Measurements from ENCODE around the gene ADAM29. TPM values are rescaled to one million over a fixed set of nuclear protein-coding genes. Genes with fewer than 3 reads are reported as not detected.
A peak's percentile ranks its signal among the peaks of the same experiment; 100 is the strongest.
"Not testable (repeated sequence)": the region's sequence is repeated elsewhere in the genome, so short reads cannot be mapped to it uniquely, and the experiment has no call there.

ADAM29 gene
- total and polyA plus RNA-seq, 2 donors (not counting 1 experiment from before 2014, with no cell fraction given): not detected

- H3K27me3 ChIP-seq (replicated peaks in 1 of 4; ENCODE audit: control extremely low read depth in 1 of 4, control insufficient read depth in 3 of 4, insufficient read depth in 4 of 4, low read length in 3 of 4): no peaks in the 10 kb centered on the region
- peaks cover 3% of the 10 kb centered on the region for H3K4me1 Mint-ChIP-seq
- H3K9me3 ChIP-seq (ENCODE audit: control extremely low read depth in 1 of 3, control insufficient read depth in 2 of 3, insufficient read depth in 1 of 3, low read length in 2 of 3): no peaks in the 10 kb centered on the region
- POLR2A ChIA-PET: no interaction called here
- H3K27me3 Mint-ChIP-seq: no peaks in the 10 kb centered on the region
- ATAC-seq (ENCODE audit: low read depth) (no peak), DNase-seq (no peak)
- no peak overlapping the region for H3K9ac ChIP-seq (ENCODE audit: low read length)
- H3K4me3 Mint-ChIP-seq: no peak overlapping the region
- no peak overlapping the region for H3K4me3 ChIP-seq (ENCODE audit: control extremely low read depth in 1 of 5, extremely low read depth in 1 of 5, insufficient read depth in 1 of 5, low read depth in 2 of 5, low read length in 4 of 5)
- H3K79me2 ChIP-seq (ENCODE audit: control insufficient read depth, insufficient read depth, low read length): no peaks in the 10 kb centered on the region
- no peak overlapping the region for H3K27ac ChIP-seq (ENCODE audit: low read length in 2 of 2)
- no peak overlapping the region for H3K4me2 ChIP-seq (replicated peaks; ENCODE audit: low read depth, low read length, poor library complexity, severe bottlenecking)
- H3K27ac Mint-ChIP-seq: no peak overlapping the region
- H3K9me3 Mint-ChIP-seq (ENCODE audit: insufficient read depth): peaks cover 2% of the 10 kb centered on the region
- no peaks in the 10 kb centered on the region for H3K4me1 ChIP-seq (ENCODE audit: control insufficient read depth in 2 of 2, insufficient read depth in 2 of 2, low read length in 2 of 2)
- no peak for TF ChIP-seq CTCF (IDR thresholded peaks at IDR 0.05)
- TF ChIP-seq EZH2 (IDR thresholded peaks at IDR 0.05; ENCODE audit: borderline replicate concordance, insufficient read depth, low read depth, low read length, poor library complexity, severe bottlenecking): no peak
- CTCF ChIA-PET: no interaction called here
- H3K36me3 ChIP-seq (replicated peaks in 1 of 2; ENCODE audit: control extremely low read depth in 1 of 2, control insufficient read depth in 1 of 2, extremely low read depth in 1 of 2, insufficient read depth in 2 of 2, low read length in 1 of 2): no peaks in the 10 kb centered on the region
- intact Hi-C loops (cut with micrococcal nuclease): no loop called here
- no peaks in the 10 kb centered on the region for H4K20me1 ChIP-seq (ENCODE audit: control insufficient read depth, insufficient read depth, low read length, poor library complexity, severe bottlenecking)
- H2AFZ ChIP-seq (ENCODE audit: insufficient read depth, low read depth, low read length, poor library complexity, severe bottlenecking): no peak overlapping the region
- WGBS (ENCODE audit: insufficient coverage): 50% methylated on average over 1 of the region's 2 CpGs
These were observed 47.8 kb upstream of the ADAM29 start for GRCh38 chr4:174870311-174870710.

DNA sequence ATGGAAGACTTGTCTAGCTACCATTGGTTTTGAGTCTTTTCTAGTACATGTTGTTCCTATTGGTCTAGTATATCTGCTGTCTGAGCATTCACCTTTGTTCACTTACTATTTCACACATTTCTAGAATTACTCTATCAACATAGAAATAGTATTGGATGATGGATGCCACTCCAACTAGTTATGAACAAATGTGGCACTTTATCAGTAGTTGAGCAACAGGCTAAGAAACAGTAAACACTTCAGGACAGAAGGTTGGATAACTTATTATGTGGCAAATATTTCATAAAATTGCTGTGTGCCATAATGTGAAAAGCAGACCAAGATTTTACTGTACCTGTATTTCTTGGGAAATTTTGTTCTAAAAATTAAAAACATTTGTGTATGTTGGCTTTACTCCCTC, 46.8 kb upstream of the ADAM29 start:
- Histone ChIP-seq H3K4me2 (replicated peaks; ENCODE audit: low read depth, low read length, poor library complexity, severe bottlenecking) (no peak overlapping the region), H3K4me3 (ENCODE audit: control extremely low read depth in 1 of 5, extremely low read depth in 1 of 5, insufficient read depth in 1 of 5, low read depth in 2 of 5, low read length in 4 of 5) (no peak overlapping the region), H3K79me2 (ENCODE audit: control insufficient read depth, insufficient read depth, low read length) (no peaks in the 10 kb centered on the region), H3K9me3 (ENCODE audit: control extremely low read depth in 1 of 3, control insufficient read depth in 2 of 3, insufficient read depth in 1 of 3, low read length in 2 of 3) (peaks cover 0 to 4% (median 0%) of the 10 kb centered on the region in 3 donors), H3K36me3 (replicated peaks in 1 of 2; ENCODE audit: control extremely low read depth in 1 of 2, control insufficient read depth in 1 of 2, extremely low read depth in 1 of 2, insufficient read depth in 2 of 2, low read length in 1 of 2) (no peaks in the 10 kb centered on the region), H3K9ac (ENCODE audit: low read length) (no peak overlapping the region), H3K27me3 (replicated peaks in 1 of 4; ENCODE audit: control extremely low read depth in 1 of 4, control insufficient read depth in 3 of 4, insufficient read depth in 4 of 4, low read length in 3 of 4) (no peaks in the 10 kb centered on the region), H4K20me1 (ENCODE audit: control insufficient read depth, insufficient read depth, low read length, poor library complexity, severe bottlenecking) (no peaks in the 10 kb centered on the region), H3K27ac (ENCODE audit: low read length in 2 of 2) (no peak overlapping the region), H3K4me1 (ENCODE audit: control insufficient read depth in 2 of 2, insufficient read depth in 2 of 2, low read length in 2 of 2) (no peaks in the 10 kb centered on the region), H2AFZ (ENCODE audit: insufficient read depth, low read depth, low read length, poor library complexity, severe bottlenecking) (no peak overlapping the region)
- no peak overlapping the region for H3K4me3 Mint-ChIP-seq
- ChIA-PET POLR2A (no interaction called here), CTCF (no interaction called here)
- no peak overlapping the region for H3K27ac Mint-ChIP-seq
- ATAC-seq (ENCODE audit: low read depth): no peak
- no peak for TF ChIP-seq EZH2 (IDR thresholded peaks at IDR 0.05; ENCODE audit: borderline replicate concordance, insufficient read depth, low read depth, low read length, poor library complexity, severe bottlenecking)
- TF ChIP-seq CTCF (IDR thresholded peaks at IDR 0.05): no peak
- H3K4me1 Mint-ChIP-seq: peaks cover 3% of the 10 kb centered on the region
- DNase-seq: no peak
- intact Hi-C loops (cut with micrococcal nuclease): no loop called here
- H3K27me3 Mint-ChIP-seq: no peaks in the 10 kb centered on the region
- peaks cover 2% of the 10 kb centered on the region for H3K9me3 Mint-ChIP-seq (ENCODE audit: insufficient read depth)

- intact Hi-C loops (cut with micrococcal nuclease); H3K27me3 Mint-ChIP-seq; H3K36me3 ChIP-seq (replicated peaks in 1 of 2; ENCODE audit: control extremely low read depth in 1 of 2, control insufficient read depth in 1 of 2, extremely low read depth in 1 of 2, insufficient read depth in 2 of 2, low read length in 1 of 2); DNase-seq; H3K27ac Mint-ChIP-seq; H3K9ac ChIP-seq (ENCODE audit: low read length); H3K4me2 ChIP-seq (replicated peaks; ENCODE audit: low read depth, low read length, poor library complexity, severe bottlenecking); H3K4me1 ChIP-seq (ENCODE audit: control insufficient read depth in 2 of 2, insufficient read depth in 2 of 2, low read length in 2 of 2); POLR2A ChIA-PET; H3K9me3 Mint-ChIP-seq (ENCODE audit: insufficient read depth); H3K27ac ChIP-seq (ENCODE audit: low read length in 2 of 2); ATAC-seq (ENCODE audit: low read depth); H2AFZ ChIP-seq (ENCODE audit: insufficient read depth, low read depth, low read length, poor library complexity, severe bottlenecking); H4K20me1 ChIP-seq (ENCODE audit: control insufficient read depth, insufficient read depth, low read length, poor library complexity, severe bottlenecking); H3K27me3 ChIP-seq (replicated peaks in 1 of 4; ENCODE audit: control extremely low read depth in 1 of 4, control insufficient read depth in 3 of 4, insufficient read depth in 4 of 4, low read length in 3 of 4); H3K4me1 Mint-ChIP-seq; H3K4me3 Mint-ChIP-seq; CTCF ChIA-PET; H3K9me3 ChIP-seq (ENCODE audit: control extremely low read depth in 1 of 3, control insufficient read depth in 2 of 3, insufficient read depth in 1 of 3, low read length in 2 of 3); H3K79me2 ChIP-seq (ENCODE audit: control insufficient read depth, insufficient read depth, low read length): not testable (repeated sequence)
- peak overlapping the region in 1 of 5 experiments; percentile 3 for H3K4me3 ChIP-seq (ENCODE audit: control extremely low read depth in 1 of 5, extremely low read depth in 1 of 5, insufficient read depth in 1 of 5, low read depth in 2 of 5, low read length in 4 of 5)
- 80% methylated on average over 1 of the region's 4 CpGs for WGBS (ENCODE audit: insufficient coverage)
These were observed 45.0 kb upstream of the ADAM29 start for GRCh38 chr4:174873146-174873545.
